Hepatocyte (in vitro differentiated cells): ENCODE results near the gene PAPPA2. TPM values are rescaled to one million over a fixed set of nuclear protein-coding genes. Genes with fewer than 3 reads are reported as not detected.

Source experiments
- DNase-seq: peaks from one replicate; pipeline ENCODE4 v3.0.0-alpha.2; 2016; ENCODE audit warnings: low spot score
- H2AFZ ChIP-seq: fragments of 200-600 bp; sonication (generic); 2 replicates; pipeline ENCODE4 v1.6.0; 2016; ENCODE audit warnings: antibody characterized with exemption, mild to moderate bottlenecking
- H3K27ac ChIP-seq: fragments of 200-600 bp; sonication (generic); 2 replicates; pipeline ENCODE4 v1.5.1; 2016; ENCODE audit warnings: mild to moderate bottlenecking
- H3K27me3 ChIP-seq: fragments of 200-600 bp; sonication (generic); 2 replicates; pipeline ENCODE4 v1.6.1; 2016
- H3K36me3 ChIP-seq: fragments of 200-600 bp; sonication (generic); replicated peaks from 2 replicates; pipeline ENCODE4 v1.5.1; 2016; ENCODE audit warnings: low read depth; ENCODE audit not compliant: insufficient read depth
- H3K4me1 ChIP-seq: fragments of 200-600 bp; sonication (generic); 2 replicates; pipeline ENCODE4 v1.5.1; 2016; ENCODE audit warnings: mild to moderate bottlenecking, moderate library complexity; ENCODE audit not compliant: insufficient read depth
- H3K4me2 ChIP-seq: fragments of 200-600 bp; sonication (generic); 2 replicates; pipeline ENCODE4 v1.6.0; 2016
- H3K4me3 ChIP-seq: fragments of 200-600 bp; sonication (generic); 2 replicates; pipeline ENCODE4 v1.5.1; 2016; ENCODE audit warnings: mild to moderate bottlenecking
- H3K79me2 ChIP-seq: fragments of 200-600 bp; sonication (generic); 2 replicates; pipeline ENCODE4 v1.6.0; 2017; ENCODE audit warnings: mild to moderate bottlenecking
- H3K9me2 ChIP-seq: fragments of 200-600 bp; sonication (generic); replicated peaks from 2 replicates; pipeline ENCODE4 v1.6.0; 2017; ENCODE audit warnings: mild to moderate bottlenecking; ENCODE audit not compliant: insufficient read depth
- H3K9me3 ChIP-seq: fragments of 200-600 bp; sonication (generic); 2 replicates; pipeline ENCODE4 v1.5.1; 2016; ENCODE audit warnings: low read depth, mild to moderate bottlenecking
- H4K20me1 ChIP-seq: fragments of 200-600 bp; sonication (generic); 2 replicates; pipeline ENCODE4 v1.6.0; 2016; ENCODE audit warnings: mild to moderate bottlenecking; ENCODE audit not compliant: insufficient read depth, poor library complexity, severe bottlenecking
- CTCF ChIP-seq: fragments of 200-600 bp; sonication (generic); IDR thresholded peaks from 2 replicates; pipeline ENCODE4 v1.5.1; 2016; ENCODE audit warnings: antibody characterized with exemption, mild to moderate bottlenecking; ENCODE audit not compliant: poor library complexity
- EZH2 ChIP-seq: fragments of 200-600 bp; sonication (generic); IDR thresholded peaks from 2 replicates; pipeline ENCODE4 v1.6.1; 2016; ENCODE audit warnings: antibody characterized with exemption, mild to moderate bottlenecking, borderline replicate concordance
- EZH2phosphoT487 ChIP-seq: fragments of 200-600 bp; sonication (generic); IDR thresholded peaks from one replicate; pipeline ENCODE4 v1.6.1; 2018; ENCODE audit warnings: antibody characterized with exemption, mild to moderate bottlenecking, low read depth, moderate library complexity; ENCODE audit not compliant: unreplicated experiment, severe bottlenecking
- WGBS: methylation state at CpG from one replicate; pipeline ENCODE4 v1.1.6; 2016; ENCODE audit warnings: low lambda C conversion rate; ENCODE audit errors: missing lambda C conversion rate; 5-methylcytosine and 5-hydroxymethylcytosine counted together
- polyA plus RNA-seq: library from polyadenylated mRNA; unstranded; fragments of >200 nt; fragmentation: Nextera tagmentation; extraction: Ambion mirVana; gene quantifications from 2 replicates; pipeline ENCODE4 v1.2.1, GENCODE V29; 2016
- total RNA-seq: library from RNA; depleted of rRNA; stranded (reverse); fragments of >200 nt; gene quantifications from 2 replicates; pipeline ENCODE4 v1.2.3, GENCODE V29; 2014

Gene PAPPA2
- total and polyA plus RNA-seq, 2 experiments from 2014 or later, result 1.9 to 2.6 TPM

- TF ChIP-seq EZH2phosphoT487, result no peak
- no peak for TF ChIP-seq EZH2
- TF ChIP-seq CTCF, result no peak
- H3K4me2 ChIP-seq, result no peak overlapping the region
- H3K9me3 ChIP-seq, result no peaks in the 10 kb centered on the region
- H3K4me3 ChIP-seq, result no peak overlapping the region
- no peaks in the 10 kb centered on the region for H3K9me2 ChIP-seq
- H2AFZ ChIP-seq, result no peak overlapping the region
- H3K27ac ChIP-seq, result no peak overlapping the region
- WGBS, result 83% methylated on average over 2 of the region's 2 CpGs
- no peaks in the 10 kb centered on the region for H3K36me3 ChIP-seq
- no peaks in the 10 kb centered on the region for H3K79me2 ChIP-seq
- H3K27me3 ChIP-seq, result no peaks in the 10 kb centered on the region
- H3K4me1 ChIP-seq, result no peaks in the 10 kb centered on the region
- H4K20me1 ChIP-seq, result no peaks in the 10 kb centered on the region
- no peak for DNase-seq
Observed at GRCh38 chr1:176837708-176838107, 374.7 kb downstream of the PAPPA2 start.

- Histone ChIP-seq H3K9me2 (no peaks in the 10 kb centered on the region), H3K4me1 (no peaks in the 10 kb centered on the region), H3K4me2 (no peak overlapping the region), H3K27ac (no peak overlapping the region), H3K9me3 (no peaks in the 10 kb centered on the region), H3K79me2 (no peaks in the 10 kb centered on the region), H3K4me3 (no peak overlapping the region), H3K27me3 (no peaks in the 10 kb centered on the region), H2AFZ (no peak overlapping the region), H4K20me1 (no peaks in the 10 kb centered on the region), H3K36me3 (no peaks in the 10 kb centered on the region)
- 84% methylated on average over 5 of the region's 5 CpGs for WGBS
- TF ChIP-seq CTCF, result no peak
- TF ChIP-seq EZH2phosphoT487, result no peak
- no peak for TF ChIP-seq EZH2
- no peak for DNase-seq
Observed at GRCh38 chr1:176838276-176838995, 375.5 kb downstream of the PAPPA2 start.

DNA sequence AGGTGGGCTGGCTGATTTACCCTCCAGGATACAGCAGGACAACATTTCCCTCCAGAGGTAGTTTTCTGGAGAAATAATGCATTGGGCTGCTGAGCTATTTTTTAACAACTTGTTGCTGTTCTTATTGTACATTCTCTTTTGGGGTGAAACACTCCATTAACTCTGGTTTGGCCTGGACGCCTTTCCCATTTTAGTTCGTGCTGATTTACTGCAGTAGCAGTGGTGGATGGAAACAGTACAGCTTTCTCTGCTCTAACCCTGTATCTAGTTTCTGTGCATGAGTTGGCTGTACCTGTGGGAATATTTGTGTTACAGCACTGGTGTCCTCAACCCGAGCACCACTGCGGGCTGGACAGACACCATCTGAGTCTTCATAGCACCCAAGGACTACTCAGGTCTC, 376.2 kb downstream of the PAPPA2 start:
- no peak for DNase-seq
- H3K27me3 ChIP-seq, result no peaks in the 10 kb centered on the region
- H4K20me1 ChIP-seq, result no peaks in the 10 kb centered on the region
- 97% methylated on average over 4 of the region's 4 CpGs for WGBS
- H3K79me2 ChIP-seq, result no peaks in the 10 kb centered on the region
- no peaks in the 10 kb centered on the region for H3K36me3 ChIP-seq
- H3K4me3 ChIP-seq, result no peak overlapping the region
- H3K27ac ChIP-seq, result no peak overlapping the region
- H3K4me1 ChIP-seq, result no peaks in the 10 kb centered on the region
- no peak overlapping the region for H2AFZ ChIP-seq
- H3K9me3 ChIP-seq, result no peaks in the 10 kb centered on the region
- H3K9me2 ChIP-seq, result no peaks in the 10 kb centered on the region
- no peak overlapping the region for H3K4me2 ChIP-seq
- TF ChIP-seq EZH2, result no peak
- no peak for TF ChIP-seq EZH2phosphoT487
- no peak for TF ChIP-seq CTCF
